Measurements from ENCODE around the gene RASGRP4. TPM values are rescaled to one million over a fixed set of nuclear protein-coding genes. Genes with fewer than 3 reads are reported as not detected.

Gene RASGRP4
- total RNA-seq, 1 experiment from 2014 or later: not detected

- intact Hi-C loops (cut with micrococcal nuclease; ENCODE audit: unreplicated experiment): no loop called here
- CTCF ChIA-PET: no interaction called here
- no peak for DNase-seq (ENCODE audit: low spot score)
- Histone ChIP-seq H3K27me3 (replicated peaks; ENCODE audit: insufficient read depth, low read depth, low read length, poor library complexity) (no peaks in the 10 kb centered on the region), H3K36me3 (ENCODE audit: insufficient read depth, low read length, poor library complexity, severe bottlenecking) (peaks cover 27% of the 10 kb centered on the region), H3K4me1 (ENCODE audit: insufficient read depth, low read length, poor library complexity, severe bottlenecking) (peaks cover 10% of the 10 kb centered on the region), H3K4me3 (ENCODE audit: low read depth, low read length, poor library complexity, severe bottlenecking) (peak overlapping the region; percentile 83), H3K9me3 (ENCODE audit: low read depth, low read length, poor library complexity, severe bottlenecking) (no peaks in the 10 kb centered on the region), H3K27ac (ENCODE audit: low read depth, low read length, poor library complexity, severe bottlenecking) (peak overlapping the region; percentile 94)
- POLR2A ChIA-PET (ENCODE audit: low non-redundant PET): no interaction called here
- BruUV-seq (replicated peaks): TSS peak; percentile 60
- no peak for TF ChIP-seq EZH2 (IDR thresholded peaks at IDR 0.05; ENCODE audit: borderline replicate concordance, low read depth, low read length, poor library complexity, severe bottlenecking)
- TF ChIP-seq, protein P1, sequence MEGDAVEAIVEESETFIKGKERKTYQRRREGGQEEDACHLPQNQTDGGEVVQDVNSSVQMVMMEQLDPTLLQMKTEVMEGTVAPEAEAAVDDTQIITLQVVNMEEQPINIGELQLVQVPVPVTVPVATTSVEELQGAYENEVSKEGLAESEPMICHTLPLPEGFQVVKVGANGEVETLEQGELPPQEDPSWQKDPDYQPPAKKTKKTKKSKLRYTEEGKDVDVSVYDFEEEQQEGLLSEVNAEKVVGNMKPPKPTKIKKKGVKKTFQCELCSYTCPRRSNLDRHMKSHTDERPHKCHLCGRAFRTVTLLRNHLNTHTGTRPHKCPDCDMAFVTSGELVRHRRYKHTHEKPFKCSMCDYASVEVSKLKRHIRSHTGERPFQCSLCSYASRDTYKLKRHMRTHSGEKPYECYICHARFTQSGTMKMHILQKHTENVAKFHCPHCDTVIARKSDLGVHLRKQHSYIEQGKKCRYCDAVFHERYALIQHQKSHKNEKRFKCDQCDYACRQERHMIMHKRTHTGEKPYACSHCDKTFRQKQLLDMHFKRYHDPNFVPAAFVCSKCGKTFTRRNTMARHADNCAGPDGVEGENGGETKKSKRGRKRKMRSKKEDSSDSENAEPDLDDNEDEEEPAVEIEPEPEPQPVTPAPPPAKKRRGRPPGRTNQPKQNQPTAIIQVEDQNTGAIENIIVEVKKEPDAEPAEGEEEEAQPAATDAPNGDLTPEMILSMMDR (conservative IDR thresholded peaks at IDR 0.05; ENCODE audit: low read depth, low read length): no peak
Measured at GRCh38 chr19:38375098-38375493, 50.9 kb downstream of the RASGRP4 start.

GRCh38 chr19:38374332-38375097, 51.5 kb downstream of the RASGRP4 start, which contains the start of gene PSMD8:
TSS of gene PSMD8 (plus strand) at chr19:38374571. CDS start at chr19:38374602, 31 bp downstream.
- H3K36me3 ChIP-seq (ENCODE audit: insufficient read depth, low read length, poor library complexity, severe bottlenecking): peaks cover 23% of the 10 kb centered on the region
- CTCF ChIA-PET: interaction anchor here (0.7 to 1.0 kb wide), 3 partner anchors 13 to 472 kb away, joined by 3 to 6 read pairs (median 6); partner anchors contain the start of genes FAM98C and GGN
- POLR2A ChIA-PET (ENCODE audit: low non-redundant PET): no interaction called here
- no TSS peak for BruUV-seq (replicated peaks)
- TF ChIP-seq EZH2 (IDR thresholded peaks at IDR 0.05; ENCODE audit: borderline replicate concordance, low read depth, low read length, poor library complexity, severe bottlenecking): no peak
- TF ChIP-seq, protein P1 (conservative IDR thresholded peaks at IDR 0.05; ENCODE audit: low read depth, low read length): no peak; the same call in 1 of the 2 replicates
- H3K4me1 ChIP-seq (ENCODE audit: insufficient read depth, low read length, poor library complexity, severe bottlenecking): peaks cover 10% of the 10 kb centered on the region
- H3K27me3 ChIP-seq (replicated peaks; ENCODE audit: insufficient read depth, low read depth, low read length, poor library complexity): no peaks in the 10 kb centered on the region
- intact Hi-C loops (cut with micrococcal nuclease; ENCODE audit: unreplicated experiment): loop anchor here (5.0 kb wide), 1 partner anchor 37 kb away; the partner anchor contains the start of gene CATSPERG
- DNase-seq (ENCODE audit: low spot score): peak; percentile 98
- no peaks in the 10 kb centered on the region for H3K9me3 ChIP-seq (ENCODE audit: low read depth, low read length, poor library complexity, severe bottlenecking)
- peak within 1 kb of the TSS; percentile 94 for H3K27ac ChIP-seq (ENCODE audit: low read depth, low read length, poor library complexity, severe bottlenecking)
- peak within 1 kb of the TSS; percentile 83 for H3K4me3 ChIP-seq (ENCODE audit: low read depth, low read length, poor library complexity, severe bottlenecking)

GRCh38 chr19:38373907-38374331, 52.1 kb downstream of the RASGRP4 start:
- CTCF ChIA-PET: interaction anchor here (0.7 to 1.0 kb wide), 3 partner anchors 14 to 471 kb away, joined by 3 to 6 read pairs (median 6); partner anchors contain the start of genes FAM98C and GGN
- peak overlapping the region; percentile 94 for H3K27ac ChIP-seq (ENCODE audit: low read depth, low read length, poor library complexity, severe bottlenecking)
- BruUV-seq (replicated peaks): no TSS peak
- H3K9me3 ChIP-seq (ENCODE audit: low read depth, low read length, poor library complexity, severe bottlenecking): no peaks in the 10 kb centered on the region
- POLR2A ChIA-PET (ENCODE audit: low non-redundant PET): no interaction called here
- peaks cover 17% of the 10 kb centered on the region for H3K36me3 ChIP-seq (ENCODE audit: insufficient read depth, low read length, poor library complexity, severe bottlenecking)
- no peaks in the 10 kb centered on the region for H3K27me3 ChIP-seq (replicated peaks; ENCODE audit: insufficient read depth, low read depth, low read length, poor library complexity)
- TF ChIP-seq, protein P1 (conservative IDR thresholded peaks at IDR 0.05; ENCODE audit: low read depth, low read length): no peak
- no peak for TF ChIP-seq EZH2 (IDR thresholded peaks at IDR 0.05; ENCODE audit: borderline replicate concordance, low read depth, low read length, poor library complexity, severe bottlenecking)
- peaks cover 10% of the 10 kb centered on the region for H3K4me1 ChIP-seq (ENCODE audit: insufficient read depth, low read length, poor library complexity, severe bottlenecking)
- H3K4me3 ChIP-seq (ENCODE audit: low read depth, low read length, poor library complexity, severe bottlenecking): peak overlapping the region; percentile 83
- intact Hi-C loops (cut with micrococcal nuclease; ENCODE audit: unreplicated experiment): loop anchor here (5.0 kb wide), 1 partner anchor 37 kb away; the partner anchor contains the start of gene CATSPERG
- no peak for DNase-seq (ENCODE audit: low spot score)

Data from A673 (cell line).